SKM-1 (cell line): Measurements from ENCODE around the gene CRKL.

ENCODE experiments used
- DNase-seq: peaks from one replicate; lab custom pipeline; 2025; ENCODE audit not compliant: unreplicated experiment; lab: John Stamatoyannopoulos, UW

CRKL gene

GRCh38 chr22:20951151-20951931 is 34.1 kb downstream of the CRKL start:
- no peak for DNase-seq

GRCh38 chr22:20951932-20952380 is 34.7 kb downstream of the CRKL start:
- DNase-seq = no peak

DNA sequence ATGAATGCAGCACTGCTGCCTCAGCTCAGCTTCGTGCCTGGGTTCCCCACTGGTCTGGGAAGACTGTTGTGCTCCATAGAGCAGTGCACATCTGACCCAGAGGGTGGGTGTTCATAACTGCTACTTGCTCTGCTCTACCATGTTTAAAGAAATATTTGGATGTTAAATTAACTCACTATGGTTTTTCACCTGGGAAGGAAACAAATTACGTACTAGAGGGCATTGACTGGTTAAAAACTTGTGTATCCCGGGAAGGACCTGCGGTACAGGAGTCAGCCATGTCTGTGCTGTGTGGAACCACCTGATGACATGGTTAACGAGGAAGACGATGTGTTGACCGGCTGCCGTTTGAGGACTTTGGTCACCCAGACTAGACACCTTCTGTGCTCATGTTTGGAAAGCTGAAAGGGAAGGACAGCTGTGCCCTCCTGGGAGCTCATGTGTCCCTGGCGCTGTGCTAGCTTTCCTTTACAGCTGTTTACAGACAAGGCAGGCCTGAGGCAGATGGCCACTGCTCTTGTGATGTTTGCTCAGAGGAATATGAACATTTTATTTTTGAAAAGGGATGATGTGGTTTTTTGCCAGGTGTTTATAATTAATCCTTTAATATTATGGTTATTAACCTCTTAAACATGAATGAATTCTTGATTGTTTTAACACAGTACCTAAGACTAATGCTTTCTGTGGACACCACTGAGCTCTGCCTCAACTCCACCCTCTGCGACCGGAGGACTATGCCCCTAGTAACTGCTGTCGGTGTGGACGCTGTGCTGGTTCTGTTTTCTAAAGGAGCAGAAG is 35.5 kb downstream of the CRKL start:
- no peak for DNase-seq

DNA sequence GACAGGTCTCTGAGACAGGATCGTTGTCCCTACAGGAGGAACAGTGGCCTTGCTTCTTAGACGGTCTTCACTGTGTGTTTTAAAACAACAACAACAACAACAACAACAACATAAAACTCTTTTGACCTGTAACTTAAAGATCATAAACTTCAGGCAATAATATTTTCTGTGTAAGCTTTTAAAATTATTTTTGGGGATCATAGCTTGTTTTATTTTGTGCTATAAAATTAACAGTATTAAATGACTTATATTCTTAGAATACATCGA is 36.1 kb downstream of the CRKL start:
- no peak for DNase-seq

DNA sequence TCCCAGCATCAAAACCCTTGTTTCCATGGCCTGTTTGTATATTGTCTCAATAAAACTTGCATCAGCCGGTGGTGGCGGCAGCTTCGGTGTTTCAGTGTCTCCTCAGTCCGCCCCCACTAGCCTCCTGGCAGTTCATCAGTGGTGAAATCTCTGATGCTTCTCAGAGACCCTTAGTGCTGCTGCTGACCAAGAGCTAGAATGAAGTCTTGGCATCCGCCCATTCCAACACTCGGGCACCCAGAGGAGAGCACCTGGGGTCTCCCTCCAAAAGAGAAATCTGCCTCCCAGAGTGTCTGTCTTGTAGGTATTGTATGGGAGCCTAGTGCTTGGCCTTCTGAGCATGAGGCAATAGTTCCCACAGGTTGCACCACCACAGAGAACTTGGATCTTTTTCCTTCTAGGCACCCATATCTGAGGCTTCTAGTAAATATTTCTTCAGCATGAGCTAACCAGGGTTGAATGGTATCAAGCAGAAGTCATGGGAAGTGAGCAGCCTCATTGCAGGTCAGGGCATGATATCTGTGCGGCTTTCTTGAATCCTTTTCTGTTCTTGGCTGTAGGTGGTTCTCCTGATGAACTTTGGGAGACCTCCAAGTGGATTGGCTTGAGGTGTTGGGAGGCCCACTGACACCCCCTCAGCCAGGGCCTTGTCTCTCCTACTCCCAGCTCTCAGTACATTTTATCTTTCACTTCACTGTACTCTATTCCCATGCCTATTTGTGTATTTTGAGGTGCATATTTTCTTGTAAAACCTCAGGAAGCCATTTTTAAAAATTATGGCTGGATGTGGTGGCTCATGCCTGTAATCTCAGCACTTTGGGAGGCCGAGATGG is 36.7 kb downstream of the CRKL start:
- DNase-seq = no peak

- no peak for DNase-seq
These were observed 38.3 kb downstream of the CRKL start for GRCh38 chr22:20955548-20955947.

DNA sequence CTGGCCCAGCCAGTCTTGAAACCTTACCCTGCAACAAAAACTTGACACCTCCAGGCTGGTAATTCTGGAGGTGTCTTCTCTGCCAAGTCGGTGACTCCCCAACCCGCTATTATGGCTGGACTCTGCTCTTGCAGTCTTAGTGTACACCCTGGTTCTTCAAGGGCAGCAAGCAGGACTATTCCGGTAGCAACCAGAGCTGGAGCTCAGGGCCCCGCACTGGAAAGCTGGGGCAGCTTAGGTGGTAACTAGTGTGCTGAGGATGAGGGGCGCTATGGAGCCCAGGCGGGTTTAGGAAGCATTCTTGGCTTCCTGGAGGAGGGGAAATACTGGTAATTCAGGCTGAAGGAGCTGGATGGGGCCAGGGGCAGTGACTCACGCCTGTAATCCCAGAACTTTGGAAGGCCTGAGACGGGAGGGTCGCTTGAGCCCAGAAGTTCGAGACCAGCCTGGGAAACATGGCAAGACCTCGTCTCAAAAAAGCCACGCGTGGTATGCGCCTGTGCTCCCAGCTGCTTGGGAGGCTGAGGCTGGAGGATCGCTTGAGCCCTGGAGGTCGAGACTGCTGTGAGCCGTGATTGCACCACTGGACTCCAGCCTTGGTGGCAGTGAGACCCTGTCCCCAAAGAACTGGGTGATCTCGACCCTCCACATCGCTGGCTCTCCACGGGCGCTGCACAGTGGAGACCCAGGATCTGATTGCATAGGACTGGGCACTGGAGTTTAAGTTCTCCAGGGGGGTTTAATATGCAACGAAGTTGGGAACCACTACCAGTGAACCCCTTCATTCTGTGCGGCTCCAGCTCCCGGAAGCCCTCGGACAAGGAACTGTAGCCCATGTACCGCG is 39.3 kb downstream of the CRKL start:
- DNase-seq = no peak

GRCh38 chr22:20957102-20957682 is 40.0 kb downstream of the CRKL start:
- no peak for DNase-seq

DNA sequence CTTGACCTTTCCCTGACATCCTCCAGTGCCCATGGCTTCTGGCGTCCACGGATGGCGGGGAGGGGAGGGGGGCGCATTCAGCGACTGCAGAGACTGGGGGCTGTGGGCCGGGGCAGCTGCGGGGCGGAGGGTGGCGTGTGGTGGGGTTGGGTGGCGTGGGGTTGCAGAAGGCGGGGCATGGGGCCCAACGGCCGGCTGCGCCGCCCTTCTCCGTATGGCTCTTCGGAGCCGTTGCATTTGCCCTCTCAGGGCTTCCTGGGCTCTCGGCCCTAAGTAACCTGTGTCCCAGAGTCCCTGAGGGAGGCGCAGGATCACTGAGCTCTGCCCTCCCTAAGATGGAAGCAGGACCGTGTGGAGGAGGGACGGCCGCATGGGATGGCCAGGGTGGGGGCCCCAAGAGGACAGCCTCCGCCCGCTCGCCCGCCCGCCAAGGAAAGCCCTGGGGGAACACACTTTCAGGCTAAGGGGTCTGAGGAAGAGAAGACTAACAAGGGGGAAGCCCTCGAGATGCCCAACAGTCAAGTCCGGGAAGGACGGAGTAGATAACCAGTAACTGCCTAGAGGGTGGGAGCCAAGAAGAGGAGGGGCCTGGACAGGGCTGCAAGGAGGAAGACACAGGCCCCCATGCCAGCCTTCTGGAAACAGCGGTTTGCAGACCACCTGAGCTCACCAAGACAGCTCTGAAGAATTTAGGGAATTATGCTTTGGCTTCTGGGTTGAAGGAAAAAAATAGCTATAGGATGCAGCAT is 40.6 kb downstream of the CRKL start:
- DNase-seq = no peak

GRCh38 chr22:20959578-20960461 is 42.6 kb downstream of the CRKL start:
- DNase-seq = no peak

GRCh38 chr22:20960609-20961008 is 43.4 kb downstream of the CRKL start:
- no peak for DNase-seq

DNA sequence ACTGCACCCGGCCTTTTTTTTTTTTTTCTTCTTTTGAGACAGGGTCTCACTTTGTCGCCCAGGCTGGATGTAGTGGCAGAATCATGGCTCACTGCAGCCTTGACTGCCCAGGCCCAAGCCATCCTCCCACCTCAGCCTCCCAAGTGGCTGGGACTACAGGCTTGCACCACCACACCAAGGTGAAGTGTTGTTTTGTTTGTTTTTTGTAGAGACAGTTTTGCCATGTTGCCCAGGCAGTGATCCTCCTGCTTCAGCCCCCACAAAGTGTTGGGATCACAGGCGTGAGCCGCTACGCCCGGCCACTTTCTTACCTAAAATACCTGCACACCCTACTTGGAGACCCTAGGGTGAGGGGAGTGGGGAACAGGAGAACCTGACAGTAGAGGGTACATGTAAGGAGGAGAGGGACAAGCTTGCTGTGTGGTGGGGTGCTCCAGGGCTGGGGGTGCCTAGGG is 45.3 kb downstream of the CRKL start:
- DNase-seq = no peak

DNA sequence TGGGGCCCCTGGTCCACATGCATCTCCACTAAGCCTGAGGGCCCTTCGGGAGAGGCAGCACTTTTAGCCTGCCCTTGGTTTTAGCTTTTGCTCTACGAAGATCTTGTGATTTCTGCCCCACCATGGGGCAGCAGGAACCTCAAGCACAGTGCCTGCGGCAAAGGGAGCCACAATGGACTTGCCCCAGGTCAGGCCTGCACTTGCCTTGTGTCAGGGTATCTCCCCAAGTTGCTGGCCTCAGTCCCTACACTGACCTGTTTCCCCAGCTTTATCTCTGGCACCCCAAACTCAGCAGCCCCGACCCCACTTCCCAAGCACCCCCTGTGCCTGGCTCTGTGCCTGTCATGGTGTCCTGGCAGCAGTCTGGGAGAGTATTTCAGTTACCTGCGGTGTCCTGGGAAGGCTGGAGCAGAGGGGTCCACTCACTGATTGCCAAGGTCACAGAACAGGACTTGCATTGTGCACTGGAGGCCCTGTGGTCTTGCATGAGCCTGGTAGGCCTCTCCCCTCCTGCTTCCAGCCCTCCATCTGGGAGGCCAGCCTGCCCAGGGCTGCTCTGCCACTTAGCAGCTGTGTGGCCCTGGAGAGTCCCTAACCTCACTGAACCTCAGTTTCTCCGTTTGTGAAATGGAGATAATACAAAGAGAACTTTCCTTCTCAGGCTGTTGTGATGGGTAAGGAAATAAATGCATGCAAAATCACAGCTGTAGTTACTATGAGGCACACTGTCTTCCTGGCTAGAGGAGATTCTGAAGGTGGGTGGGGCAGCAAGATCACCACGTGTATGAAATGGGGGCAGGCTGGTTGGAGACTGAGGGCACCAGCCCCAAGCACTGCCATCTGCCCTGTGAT is 46.2 kb downstream of the CRKL start:
- no peak for DNase-seq

DNA sequence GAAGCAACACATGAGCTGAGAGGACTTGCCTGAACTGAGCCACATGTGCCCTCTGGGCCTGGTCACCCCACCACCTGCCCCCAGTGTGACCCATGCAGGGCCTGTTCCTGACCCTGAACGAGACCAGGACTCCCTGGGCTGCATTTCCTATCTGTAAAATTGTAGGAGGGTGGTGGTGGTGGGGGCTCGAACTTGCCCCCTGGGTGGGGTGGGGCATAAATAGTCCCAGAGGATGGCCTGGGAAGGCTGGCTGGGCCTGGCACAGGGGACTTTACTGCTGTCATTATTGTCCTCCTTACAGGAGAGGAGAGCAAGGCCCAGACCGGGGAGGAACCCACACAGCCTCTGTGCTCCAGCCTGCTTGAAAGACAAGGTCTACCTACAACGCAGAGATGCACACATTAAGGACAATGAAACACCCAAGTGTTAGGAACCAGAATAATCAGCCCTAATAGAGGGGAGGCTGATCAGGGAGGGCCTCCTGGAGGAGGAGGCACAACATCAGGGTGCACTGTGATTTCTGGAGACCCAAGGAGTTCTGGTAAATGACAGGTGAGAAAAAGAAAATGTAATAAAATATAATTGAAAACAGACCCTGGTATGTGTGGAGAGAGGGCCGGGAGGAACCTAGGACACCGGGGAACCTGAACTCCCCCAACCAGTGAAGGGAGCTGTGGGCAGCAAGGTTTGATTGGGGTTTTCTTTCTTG is 47.0 kb downstream of the CRKL start:
- no peak for DNase-seq

- no peak for DNase-seq
These were observed 47.5 kb downstream of the CRKL start for GRCh38 chr22:20964799-20965103.

DNA sequence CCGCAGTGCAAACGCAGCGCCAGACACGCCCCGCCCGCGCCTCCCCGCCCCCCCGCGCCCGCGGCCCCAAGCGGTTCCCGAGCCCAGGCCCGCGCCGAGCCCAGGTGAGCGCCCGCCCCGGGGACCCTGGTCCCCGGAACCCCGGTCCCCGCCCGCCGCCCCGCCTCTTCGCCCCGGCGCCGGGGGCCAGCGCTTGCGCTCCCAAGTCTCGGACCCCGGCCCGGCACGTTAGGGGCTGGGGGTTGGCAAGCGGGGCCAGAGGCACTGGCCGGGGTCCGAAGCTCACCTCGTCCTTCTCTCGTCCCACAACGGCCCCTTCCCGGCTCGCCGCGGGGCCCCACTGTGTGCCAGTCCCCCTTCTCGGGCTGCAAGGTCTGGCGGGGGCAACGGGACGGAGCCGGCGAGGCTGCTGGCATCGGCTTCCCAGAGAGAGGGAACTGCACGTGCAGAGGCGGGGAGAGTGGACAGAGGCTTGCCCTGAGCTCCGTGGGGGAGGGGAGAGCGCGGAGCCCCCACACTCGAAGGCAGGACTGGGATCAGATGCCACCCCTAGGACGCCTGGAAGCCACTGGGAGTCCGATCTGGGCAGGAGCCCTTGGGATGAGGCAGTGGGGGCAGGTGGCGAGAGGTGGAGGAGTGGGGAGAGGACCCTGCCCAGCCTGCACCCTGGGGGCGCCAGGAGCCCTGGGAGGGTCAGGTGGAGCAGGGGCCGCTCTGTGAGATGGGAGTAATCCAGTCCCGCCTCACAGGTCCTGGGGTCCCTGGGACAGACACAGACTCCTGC is 48.1 kb downstream of the CRKL start:
- DNase-seq = no peak
